K562 (cell line): ENCODE measurements around the gene GLRX3. TPM values are rescaled to one million over a fixed set of nuclear protein-coding genes. Genes with fewer than 3 reads are reported as not detected.
A peak's percentile ranks its signal among the peaks of the same experiment; 100 is the strongest.

Source experiments
- ATF3 ChIP-seq, 2 experiments: fragments of 450-650 bp in 1 of 2; sonication (generic) in 1 of 2; formaldehyde crosslinking in 1 of 2; IDR thresholded peaks in 1 of 2; conservative IDR thresholded peaks in 1 of 2; 2 replicates each; pipeline versions ENCODE4 v1.6.1 to v1.8.1; 2016 to 2023; ENCODE audit warnings: mild to moderate bottlenecking in 2 of 2, moderate library complexity in 2 of 2, inconsistent platforms in 1 of 2, missing genetic modification reagents in 1 of 2
- HDAC8 ChIP-seq: fragments of 450-650 bp; IDR thresholded peaks from 2 replicates; pipeline ENCODE4 v1.6.1; 2016; ENCODE audit warnings: mild to moderate bottlenecking, missing genetic modification characterization, moderate library complexity, missing compliant biosample characterization
- MED1 ChIP-seq: sonication (generic); formaldehyde crosslinking; IDR thresholded peaks from 2 replicates; pipeline ENCODE4 v1.8.1; 2023; ENCODE audit warnings: missing genetic modification reagents, borderline replicate concordance
- NEUROD1 ChIP-seq: fragments of 150-350 bp; IDR thresholded peaks from 2 replicates; pipeline ENCODE4 v1.6.1; 2014; ENCODE audit warnings: borderline replicate concordance, low read length, low read depth; ENCODE audit not compliant: partially characterized antibody
- NFE2 ChIP-seq: IDR thresholded peaks from 2 replicates; pipeline ENCODE4 v1.6.1; 2014; ENCODE audit warnings: antibody characterized with exemption, low read depth
- TSHZ1 ChIP-seq: fragments of 250-450 bp; sonication (Bioruptor Pico); IDR thresholded peaks from 2 replicates; pipeline ENCODE4 v1.4.0; 2020; ENCODE audit warnings: mild to moderate bottlenecking, moderate library complexity
- YY1 ChIP-seq, 3 experiments: IDR thresholded peaks; 2 replicates each; pipeline ENCODE4 v1.6.1; 2011; ENCODE audit warnings: low read length in 2 of 3, mild to moderate bottlenecking in 2 of 3, moderate library complexity in 2 of 3, borderline replicate concordance in 1 of 3, control low read depth in 1 of 3, low read depth in 1 of 3; ENCODE audit not compliant: insufficient read depth in 3 of 3, insufficient replicate concordance in 2 of 3, control insufficient read depth in 1 of 3, insufficient read length in 1 of 3; ENCODE audit errors: extremely low read depth in 1 of 3
- ZNF592 ChIP-seq: fragments of 450-650 bp; IDR thresholded peaks from 2 replicates; pipeline ENCODE4 v1.6.1; 2017; ENCODE audit warnings: antibody characterized with exemption, mild to moderate bottlenecking
- ZNF644 ChIP-seq: fragments of 200-800 bp; sonication (Bioruptor generic); IDR thresholded peaks from 2 replicates; pipeline ENCODE4 v1.6.1; 2016; ENCODE audit warnings: low read depth, missing genetic modification characterization, missing compliant biosample characterization
- ZNF696 ChIP-seq: fragments of 250-450 bp; sonication (Bioruptor Pico); conservative IDR thresholded peaks from 2 replicates; pipeline ENCODE4 v1.4.0; 2020; ENCODE audit warnings: mild to moderate bottlenecking, moderate library complexity
- polyA plus RNA-seq, 8 experiments: library from polyadenylated mRNA; depleted of rRNA in 4 of 8; stranded (reverse) in 5 of 8; unstranded in 3 of 8; fragments of >200 nt; fragmentation: Nextera tagmentation in 2 of 8; fragmentation: Illumina TruSeq in 1 of 8; extraction: Ambion mirVana in 2 of 8; extraction: Trizol in 1 of 8; gene quantifications; 2 replicates each; pipeline versions ENCODE4 v1.2.1 to v1.2.3, GENCODE V29; 2011 to 2014; ENCODE audit warnings: inconsistent platforms in 1 of 8, missing spikeins in 1 of 8
- total RNA-seq, 7 experiments: library from RNA; depleted of rRNA in 6 of 7; stranded (reverse); fragments of >200 nt in 6 of 7; fragmentation: Illumina TruSeq in 2 of 7; extraction: Trizol in 2 of 7; gene quantifications; 2 replicates each; pipeline versions ENCODE4 v1.2.1 to v1.2.3, GENCODE V29; 2011 to 2021; ENCODE audit warnings: low replicate concordance in 1 of 7
- TF ChIP-seq, protein P1 (sequence below): fragments of 450-650 bp; formaldehyde crosslinking; IDR thresholded peaks from 2 replicates; pipeline ENCODE4 v1.4.0; 2022; ENCODE audit warnings: mild to moderate bottlenecking, moderate library complexity
- TF ChIP-seq, protein P2 (sequence below), 3 experiments: IDR thresholded peaks in 2 of 3; conservative IDR thresholded peaks in 1 of 3; 2 replicates each; pipeline ENCODE4 v1.5.1; 2011 to 2012; ENCODE audit warnings: low read length in 3 of 3, mild to moderate bottlenecking in 3 of 3, control low read depth in 2 of 3, improper control_type of control experiment in 1 of 3, inconsistent platforms in 1 of 3, low read depth in 1 of 3, mixed read lengths in 1 of 3, moderate library complexity in 1 of 3; ENCODE audit not compliant: insufficient read depth in 2 of 3

Gene GLRX3
- total and polyA plus RNA-seq, 9 of the 15 experiments (the other 6 are each of a cell fraction or from before 2014, with no cell fraction given) = 115 to 190 (median 169) TPM

- TF ChIP-seq TSHZ1 (no peak), ZNF696 (CRISPR knock-in tag) (no peak), ZNF592 (no peak), ATF3 (IDR thresholded peaks at IDR 0.05) (no peak), ATF3 (CRISPR knock-in tag; conservative IDR thresholded peaks at IDR 0.05) (no peak), NEUROD1 (peak; percentile 47), MED1 (no peak), HDAC8 (tag) (0 out of 2 replicates have a peak, but pooled peaks have one; percentile 6), YY1 (IDR thresholded peaks at IDR 0.05; ENCODE audit: borderline replicate concordance in 1 of 3, control insufficient read depth in 1 of 3, extremely low read depth in 1 of 3, insufficient read depth in 3 of 3, insufficient read length in 1 of 3, insufficient replicate concordance in 2 of 3, low read depth in 1 of 3, low read length in 2 of 3) (no peak), NFE2 (no peak), ZNF644 (tag) (no peak)
- TF ChIP-seq, protein P1, sequence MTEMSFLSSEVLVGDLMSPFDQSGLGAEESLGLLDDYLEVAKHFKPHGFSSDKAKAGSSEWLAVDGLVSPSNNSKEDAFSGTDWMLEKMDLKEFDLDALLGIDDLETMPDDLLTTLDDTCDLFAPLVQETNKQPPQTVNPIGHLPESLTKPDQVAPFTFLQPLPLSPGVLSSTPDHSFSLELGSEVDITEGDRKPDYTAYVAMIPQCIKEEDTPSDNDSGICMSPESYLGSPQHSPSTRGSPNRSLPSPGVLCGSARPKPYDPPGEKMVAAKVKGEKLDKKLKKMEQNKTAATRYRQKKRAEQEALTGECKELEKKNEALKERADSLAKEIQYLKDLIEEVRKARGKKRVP (CRISPR knock-in tag) = 0 out of 2 replicates have a peak, but pooled peaks have one; percentile 30
- TF ChIP-seq, protein P2, sequence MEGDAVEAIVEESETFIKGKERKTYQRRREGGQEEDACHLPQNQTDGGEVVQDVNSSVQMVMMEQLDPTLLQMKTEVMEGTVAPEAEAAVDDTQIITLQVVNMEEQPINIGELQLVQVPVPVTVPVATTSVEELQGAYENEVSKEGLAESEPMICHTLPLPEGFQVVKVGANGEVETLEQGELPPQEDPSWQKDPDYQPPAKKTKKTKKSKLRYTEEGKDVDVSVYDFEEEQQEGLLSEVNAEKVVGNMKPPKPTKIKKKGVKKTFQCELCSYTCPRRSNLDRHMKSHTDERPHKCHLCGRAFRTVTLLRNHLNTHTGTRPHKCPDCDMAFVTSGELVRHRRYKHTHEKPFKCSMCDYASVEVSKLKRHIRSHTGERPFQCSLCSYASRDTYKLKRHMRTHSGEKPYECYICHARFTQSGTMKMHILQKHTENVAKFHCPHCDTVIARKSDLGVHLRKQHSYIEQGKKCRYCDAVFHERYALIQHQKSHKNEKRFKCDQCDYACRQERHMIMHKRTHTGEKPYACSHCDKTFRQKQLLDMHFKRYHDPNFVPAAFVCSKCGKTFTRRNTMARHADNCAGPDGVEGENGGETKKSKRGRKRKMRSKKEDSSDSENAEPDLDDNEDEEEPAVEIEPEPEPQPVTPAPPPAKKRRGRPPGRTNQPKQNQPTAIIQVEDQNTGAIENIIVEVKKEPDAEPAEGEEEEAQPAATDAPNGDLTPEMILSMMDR (IDR thresholded peaks at IDR 0.05 in 2 of 3, conservative IDR thresholded peaks at IDR 0.05 in 1 of 3; ENCODE audit: insufficient read depth in 2 of 3, low read depth in 1 of 3, low read length in 3 of 3) = no peak
Measured at GRCh38 chr10:130110246-130111112, 25.7 kb upstream of the GLRX3 start, which contains the start of gene C10orf143 (continued).
